DOHH2 (cell line): ENCODE measurements around the gene CHI3L1.

Experiments used
- H3F3A ChIP-seq: fragments of 200-600 bp; sonication (generic), shearing (Covaris generic); 2 replicates; pipeline ENCODE4 v1.6.0; 2016; ENCODE audit warnings: antibody characterized with exemption, mild to moderate bottlenecking; ENCODE audit not compliant: control insufficient read depth, insufficient read depth
- H3K27ac ChIP-seq: fragments of 200-600 bp; sonication (generic); 2 replicates; pipeline ENCODE4 v1.5.1; 2014; ENCODE audit warnings: low read depth, mild to moderate bottlenecking, low read length, moderate library complexity
- H3K27me3 ChIP-seq: fragments of 200-600 bp; sonication (generic); 2 replicates; pipeline ENCODE4 v1.6.1; 2014; ENCODE audit warnings: mild to moderate bottlenecking, low read length, mixed read lengths; ENCODE audit not compliant: control insufficient read depth
- H3K36me3 ChIP-seq: fragments of 200-600 bp; sonication (generic); 2 replicates; pipeline ENCODE4 v1.6.1; 2014; ENCODE audit warnings: mild to moderate bottlenecking, low read length, moderate library complexity, mixed read lengths; ENCODE audit not compliant: control insufficient read depth
- H3K4me1 ChIP-seq: fragments of 200-600 bp; sonication (generic); 2 replicates; pipeline ENCODE4 v1.6.1; 2014; ENCODE audit warnings: mild to moderate bottlenecking, low read length, mixed read lengths; ENCODE audit not compliant: control insufficient read depth
- H3K4me2 ChIP-seq: fragments of 200-600 bp; sonication (generic); 2 replicates; pipeline ENCODE4 v1.6.0; 2014; ENCODE audit warnings: mild to moderate bottlenecking, low read length, moderate library complexity
- H3K4me3 ChIP-seq: fragments of 200-600 bp; sonication (generic); 2 replicates; pipeline ENCODE4 v1.5.1; 2014; ENCODE audit warnings: mild to moderate bottlenecking, low read length, mixed read lengths
- H3K79me2 ChIP-seq: fragments of 200-600 bp; sonication (generic); 2 replicates; pipeline ENCODE4 v1.6.1; 2014; ENCODE audit warnings: mild to moderate bottlenecking, low read length, mixed read lengths; ENCODE audit not compliant: control insufficient read depth
- H3K9me2 ChIP-seq: fragments of 200-600 bp; sonication (generic); replicated peaks from 2 replicates; pipeline ENCODE4 v1.6.1; 2014; ENCODE audit warnings: mild to moderate bottlenecking, low read length, mixed read lengths; ENCODE audit not compliant: control insufficient read depth
- H3K9me3 ChIP-seq: fragments of 200-600 bp; sonication (generic); 2 replicates; pipeline ENCODE4 v1.6.1; 2014; ENCODE audit warnings: antibody characterized with exemption, low read length, mixed read lengths; ENCODE audit not compliant: control insufficient read depth, insufficient read depth
- H4K20me1 ChIP-seq: fragments of 200-600 bp; sonication (generic); 2 replicates; pipeline ENCODE4 v1.6.0; 2014; ENCODE audit warnings: low read depth, mild to moderate bottlenecking, antibody characterized with exemption, low read length, moderate library complexity; ENCODE audit not compliant: control insufficient read depth, insufficient read depth
- CTCF ChIP-seq: fragments of 200-600 bp; sonication (generic); IDR thresholded peaks from one replicate; pipeline ENCODE4 v1.5.1; 2014; ENCODE audit warnings: antibody characterized with exemption, mild to moderate bottlenecking, low read depth, low read length; ENCODE audit not compliant: poor library complexity, severe bottlenecking
- EZH2phosphoT487 ChIP-seq: fragments of 200-600 bp; sonication (generic); IDR thresholded peaks from 2 replicates; pipeline ENCODE4 v1.6.1; 2017; ENCODE audit warnings: borderline replicate concordance, mild to moderate bottlenecking, antibody characterized with exemption, low read length, moderate library complexity, mixed read lengths

Gene CHI3L1

GRCh38 chr1:203175827-203176241 lies 10.7 kb downstream of the CHI3L1 start:
- Histone ChIP-seq H3K4me3 (no peak overlapping the region), H3K27me3 (peaks cover 3% of the 10 kb centered on the region; the same call in 1 of the 2 replicates), H3K36me3 (no peaks in the 10 kb centered on the region), H3K79me2 (no peaks in the 10 kb centered on the region), H3K9me3 (no peaks in the 10 kb centered on the region), H4K20me1 (no peaks in the 10 kb centered on the region), H3K9me2 (no peaks in the 10 kb centered on the region), H3K4me2 (no peak overlapping the region; the same call in 1 of the 2 replicates), H3F3A (no peaks in the 10 kb centered on the region), H3K27ac (no peak overlapping the region), H3K4me1 (peaks cover 16% of the 10 kb centered on the region)
- TF ChIP-seq EZH2phosphoT487 (no peak), CTCF (no peak)

GRCh38 chr1:203175237-203175826 lies 11.2 kb downstream of the CHI3L1 start, which contains the start of gene MYBPH:
MYBPH (minus strand) TSS chr1:203175826; CDS start chr1:203175755, 71 bp downstream.
- Histone ChIP-seq H3K36me3 (no peaks in the 10 kb centered on the region), H3K4me3 (no peak within 1 kb of the TSS), H3K27ac (no peak within 1 kb of the TSS), H3K9me2 (no peaks in the 10 kb centered on the region), H3K79me2 (no peaks in the 10 kb centered on the region), H3F3A (no peaks in the 10 kb centered on the region), H4K20me1 (no peaks in the 10 kb centered on the region), H3K4me1 (peaks cover 16% of the 10 kb centered on the region), H3K27me3 (peaks cover 3% of the 10 kb centered on the region; the same call in 1 of the 2 replicates), H3K4me2 (no peak within 1 kb of the TSS; the same call in 1 of the 2 replicates), H3K9me3 (no peaks in the 10 kb centered on the region)
- no peak for TF ChIP-seq CTCF
- TF ChIP-seq EZH2phosphoT487 = no peak

- Histone ChIP-seq H4K20me1 (no peaks in the 10 kb centered on the region), H3K79me2 (no peaks in the 10 kb centered on the region), H3K27me3 (peaks cover 3% of the 10 kb centered on the region; the same call in 1 of the 2 replicates), H3K9me3 (no peaks in the 10 kb centered on the region), H3K27ac (no peak overlapping the region), H3F3A (no peaks in the 10 kb centered on the region), H3K4me3 (no peak overlapping the region), H3K9me2 (no peaks in the 10 kb centered on the region), H3K4me2 (no peak overlapping the region), H3K4me1 (peaks cover 16% of the 10 kb centered on the region), H3K36me3 (no peaks in the 10 kb centered on the region)
- TF ChIP-seq EZH2phosphoT487 = no peak
- no peak for TF ChIP-seq CTCF
Measured at GRCh38 chr1:203174324-203174985, 12.0 kb downstream of the CHI3L1 start.
